Measurements from ENCODE around the gene LMAN2.
A peak's percentile ranks its signal among the peaks of the same experiment; 100 is the strongest.

LMAN2 gene

DNA sequence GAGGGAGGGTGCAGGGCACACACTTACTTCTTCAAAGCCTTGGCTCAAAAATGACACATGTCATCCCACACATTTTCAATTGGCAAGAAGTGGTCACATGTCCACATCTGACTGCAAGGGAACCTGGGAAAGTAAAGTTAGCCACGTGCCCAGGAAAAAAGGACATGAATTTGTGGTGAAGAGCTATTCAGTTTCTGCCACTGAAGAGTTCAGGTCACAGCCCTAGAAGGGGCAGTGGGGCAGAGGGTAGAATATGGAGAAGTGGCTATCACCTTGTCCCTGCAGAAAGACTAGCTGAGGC lies 4.3 kb upstream of the LMAN2 start:
- Histone ChIP-seq H3K79me2 (ENCODE audit: insufficient read depth, low read length) (peaks cover 5% of the 10 kb centered on the region), H3K36me3 (ENCODE audit: insufficient read depth, low read length) (no peaks in the 10 kb centered on the region), H3K27me3 (ENCODE audit: insufficient read depth, low read length) (no peaks in the 10 kb centered on the region), H3K27ac (ENCODE audit: low read depth, low read length, poor library complexity, severe bottlenecking) (peak overlapping the region; percentile 84), H3K9me2 (ENCODE audit: low read depth, low read length) (no peaks in the 10 kb centered on the region), H4K20me1 (ENCODE audit: insufficient read depth, low read length) (no peaks in the 10 kb centered on the region), H3F3A (ENCODE audit: insufficient read depth, low read length) (no peaks in the 10 kb centered on the region), H3K4me1 (ENCODE audit: insufficient read depth, low read length, severe bottlenecking) (peaks cover 50% of the 10 kb centered on the region), H3K4me3 (ENCODE audit: low read depth, low read length, poor library complexity, severe bottlenecking) (no peak overlapping the region), H2AFZ (ENCODE audit: low read length) (no peak overlapping the region), H3K9me3 (ENCODE audit: low read length) (no peaks in the 10 kb centered on the region), H3K4me2 (ENCODE audit: low read length) (no peak overlapping the region), H3K9ac (ENCODE audit: low read length) (no peak overlapping the region)
- no peak for TF ChIP-seq EZH2 (IDR thresholded peaks at IDR 0.05; ENCODE audit: borderline replicate concordance, low read length)
- TF ChIP-seq, protein P1, sequence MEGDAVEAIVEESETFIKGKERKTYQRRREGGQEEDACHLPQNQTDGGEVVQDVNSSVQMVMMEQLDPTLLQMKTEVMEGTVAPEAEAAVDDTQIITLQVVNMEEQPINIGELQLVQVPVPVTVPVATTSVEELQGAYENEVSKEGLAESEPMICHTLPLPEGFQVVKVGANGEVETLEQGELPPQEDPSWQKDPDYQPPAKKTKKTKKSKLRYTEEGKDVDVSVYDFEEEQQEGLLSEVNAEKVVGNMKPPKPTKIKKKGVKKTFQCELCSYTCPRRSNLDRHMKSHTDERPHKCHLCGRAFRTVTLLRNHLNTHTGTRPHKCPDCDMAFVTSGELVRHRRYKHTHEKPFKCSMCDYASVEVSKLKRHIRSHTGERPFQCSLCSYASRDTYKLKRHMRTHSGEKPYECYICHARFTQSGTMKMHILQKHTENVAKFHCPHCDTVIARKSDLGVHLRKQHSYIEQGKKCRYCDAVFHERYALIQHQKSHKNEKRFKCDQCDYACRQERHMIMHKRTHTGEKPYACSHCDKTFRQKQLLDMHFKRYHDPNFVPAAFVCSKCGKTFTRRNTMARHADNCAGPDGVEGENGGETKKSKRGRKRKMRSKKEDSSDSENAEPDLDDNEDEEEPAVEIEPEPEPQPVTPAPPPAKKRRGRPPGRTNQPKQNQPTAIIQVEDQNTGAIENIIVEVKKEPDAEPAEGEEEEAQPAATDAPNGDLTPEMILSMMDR (IDR thresholded peaks at IDR 0.05; ENCODE audit: low read length), result no peak

DNA sequence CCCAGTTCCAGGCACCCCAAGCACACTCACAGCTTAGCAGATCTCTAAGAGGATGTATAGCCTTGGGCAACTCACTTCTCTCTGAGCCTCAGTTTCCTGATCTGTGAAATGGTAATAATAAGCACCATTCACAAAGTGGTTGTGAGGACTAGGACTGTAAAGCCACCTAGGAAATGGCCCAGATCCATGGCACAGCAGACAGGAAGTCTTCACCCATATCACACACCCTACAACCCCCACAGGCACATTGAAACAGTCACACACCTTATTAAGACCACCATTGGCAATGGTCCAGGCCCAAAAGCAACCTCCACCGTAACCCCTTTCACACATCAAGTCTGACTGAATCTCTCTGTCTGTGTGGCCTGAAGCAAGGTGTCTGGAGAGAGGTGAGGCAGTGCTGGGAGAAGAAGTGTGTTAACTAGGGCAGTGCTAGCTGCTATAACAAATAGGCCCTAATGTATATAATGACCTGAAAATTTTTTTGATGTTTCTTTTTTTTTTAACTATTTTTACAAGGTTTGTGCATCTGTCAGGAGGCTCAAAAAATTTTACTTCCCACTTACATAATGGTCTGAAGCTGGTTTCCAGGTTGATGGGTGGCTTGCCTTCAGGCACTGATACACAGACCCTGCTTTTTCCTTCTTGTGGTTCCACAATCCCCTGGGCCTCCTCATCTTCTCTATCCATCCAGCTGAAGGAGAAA lies 3.8 kb upstream of the LMAN2 start:
- H3K9me3 ChIP-seq (ENCODE audit: low read length), result no peaks in the 10 kb centered on the region
- TF ChIP-seq, protein P1 (IDR thresholded peaks at IDR 0.05; ENCODE audit: low read length), result no peak
- no peak for TF ChIP-seq EZH2 (IDR thresholded peaks at IDR 0.05; ENCODE audit: borderline replicate concordance, low read length)
- H3K27ac ChIP-seq (ENCODE audit: low read depth, low read length, poor library complexity, severe bottlenecking), result peak overlapping the region; percentile 84
- peaks cover 54% of the 10 kb centered on the region for H3K4me1 ChIP-seq (ENCODE audit: insufficient read depth, low read length, severe bottlenecking)
- H3K9me2 ChIP-seq (ENCODE audit: low read depth, low read length), result no peaks in the 10 kb centered on the region
- H3K36me3 ChIP-seq (ENCODE audit: insufficient read depth, low read length), result no peaks in the 10 kb centered on the region
- no peak overlapping the region for H3K4me3 ChIP-seq (ENCODE audit: low read depth, low read length, poor library complexity, severe bottlenecking)
- no peaks in the 10 kb centered on the region for H3K27me3 ChIP-seq (ENCODE audit: insufficient read depth, low read length)
- no peak overlapping the region for H3K9ac ChIP-seq (ENCODE audit: low read length)
- H3K79me2 ChIP-seq (ENCODE audit: insufficient read depth, low read length), result peaks cover 10% of the 10 kb centered on the region
- H3K4me2 ChIP-seq (ENCODE audit: low read length), result no peak overlapping the region
- no peaks in the 10 kb centered on the region for H3F3A ChIP-seq (ENCODE audit: insufficient read depth, low read length)
- no peak overlapping the region for H2AFZ ChIP-seq (ENCODE audit: low read length)
- no peaks in the 10 kb centered on the region for H4K20me1 ChIP-seq (ENCODE audit: insufficient read depth, low read length)

DNA sequence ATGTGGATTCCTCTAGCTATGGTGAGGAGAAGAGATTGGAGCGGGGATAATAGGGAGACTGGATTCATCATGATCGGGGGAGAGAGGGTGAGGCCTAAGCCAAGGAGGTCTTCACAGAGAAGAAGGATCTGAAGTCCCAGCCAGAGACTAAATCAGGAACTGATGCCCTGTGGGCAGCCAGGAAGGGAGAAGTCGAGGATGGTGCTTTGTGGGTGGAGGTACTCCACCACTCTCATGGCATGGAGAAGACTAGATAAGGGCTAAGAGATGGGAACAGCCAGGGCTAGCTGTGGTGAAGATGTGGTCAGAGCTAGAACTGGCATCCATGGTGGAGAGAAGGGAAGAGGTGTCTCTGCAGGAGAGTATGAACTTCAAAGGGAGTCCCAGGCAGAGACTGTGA lies 3.2 kb upstream of the LMAN2 start:
- Histone ChIP-seq H3K4me1 (ENCODE audit: insufficient read depth, low read length, severe bottlenecking) (peaks cover 55% of the 10 kb centered on the region), H3K79me2 (ENCODE audit: insufficient read depth, low read length) (peaks cover 16% of the 10 kb centered on the region), H3K9ac (ENCODE audit: low read length) (no peak overlapping the region), H3K27me3 (ENCODE audit: insufficient read depth, low read length) (no peaks in the 10 kb centered on the region), H3K27ac (ENCODE audit: low read depth, low read length, poor library complexity, severe bottlenecking) (no peak overlapping the region), H3K9me3 (ENCODE audit: low read length) (no peaks in the 10 kb centered on the region), H3K9me2 (ENCODE audit: low read depth, low read length) (no peaks in the 10 kb centered on the region), H4K20me1 (ENCODE audit: insufficient read depth, low read length) (no peaks in the 10 kb centered on the region), H3F3A (ENCODE audit: insufficient read depth, low read length) (no peaks in the 10 kb centered on the region), H3K4me3 (ENCODE audit: low read depth, low read length, poor library complexity, severe bottlenecking) (no peak overlapping the region), H3K4me2 (ENCODE audit: low read length) (no peak overlapping the region), H3K36me3 (ENCODE audit: insufficient read depth, low read length) (peaks cover 2% of the 10 kb centered on the region; the same call in 1 of the 2 replicates), H2AFZ (ENCODE audit: low read length) (no peak overlapping the region)
- TF ChIP-seq, protein P1 (IDR thresholded peaks at IDR 0.05; ENCODE audit: low read length), result no peak
- TF ChIP-seq EZH2 (IDR thresholded peaks at IDR 0.05; ENCODE audit: borderline replicate concordance, low read length), result no peak
